Measurements from ENCODE around the gene ISYNA1.

DNA sequence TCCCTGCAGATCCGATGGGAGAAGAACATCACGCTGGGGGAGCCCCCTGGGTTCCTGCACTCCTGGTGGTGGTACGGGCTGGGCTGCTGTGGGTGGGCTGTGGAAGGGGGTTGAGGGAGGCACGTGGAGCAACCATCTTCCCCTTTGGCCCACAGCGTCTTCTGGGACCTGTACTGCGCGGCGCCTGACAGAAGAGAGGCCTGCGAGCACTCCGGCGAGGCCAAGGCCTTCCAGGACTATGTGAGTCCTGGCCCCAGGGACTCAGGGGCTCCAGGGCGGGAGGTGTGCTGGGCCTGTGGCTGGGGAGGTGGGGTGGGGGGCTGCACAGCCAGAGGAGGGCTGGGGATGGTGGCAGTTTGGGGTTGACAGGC is 10.2 kb downstream of the ISYNA1 start:
- TF ChIP-seq, protein P1, sequence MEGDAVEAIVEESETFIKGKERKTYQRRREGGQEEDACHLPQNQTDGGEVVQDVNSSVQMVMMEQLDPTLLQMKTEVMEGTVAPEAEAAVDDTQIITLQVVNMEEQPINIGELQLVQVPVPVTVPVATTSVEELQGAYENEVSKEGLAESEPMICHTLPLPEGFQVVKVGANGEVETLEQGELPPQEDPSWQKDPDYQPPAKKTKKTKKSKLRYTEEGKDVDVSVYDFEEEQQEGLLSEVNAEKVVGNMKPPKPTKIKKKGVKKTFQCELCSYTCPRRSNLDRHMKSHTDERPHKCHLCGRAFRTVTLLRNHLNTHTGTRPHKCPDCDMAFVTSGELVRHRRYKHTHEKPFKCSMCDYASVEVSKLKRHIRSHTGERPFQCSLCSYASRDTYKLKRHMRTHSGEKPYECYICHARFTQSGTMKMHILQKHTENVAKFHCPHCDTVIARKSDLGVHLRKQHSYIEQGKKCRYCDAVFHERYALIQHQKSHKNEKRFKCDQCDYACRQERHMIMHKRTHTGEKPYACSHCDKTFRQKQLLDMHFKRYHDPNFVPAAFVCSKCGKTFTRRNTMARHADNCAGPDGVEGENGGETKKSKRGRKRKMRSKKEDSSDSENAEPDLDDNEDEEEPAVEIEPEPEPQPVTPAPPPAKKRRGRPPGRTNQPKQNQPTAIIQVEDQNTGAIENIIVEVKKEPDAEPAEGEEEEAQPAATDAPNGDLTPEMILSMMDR (IDR thresholded peaks at IDR 0.05) = no peak
- no peak for TF ChIP-seq EZH2 (IDR thresholded peaks at IDR 0.05; ENCODE audit: borderline replicate concordance, insufficient read depth, low read depth, low read length, poor library complexity, severe bottlenecking)
